Trophoblast cell (in vitro differentiated cells and primary cell): Measurements from ENCODE around the gene RBPJ.
"Not testable (repeated sequence)": the region's sequence is repeated elsewhere in the genome, so short reads cannot be mapped to it uniquely, and the experiment has no call there.

ENCODE experiments used
- DNase-seq, 2 donors: peaks; one replicate each; pipeline ENCODE4 v3.0.0-alpha.2; 2016
- H2AFZ ChIP-seq: 2 replicates; pipeline ENCODE4 v1.6.1; 2013; ENCODE audit warnings: low read length, moderate library complexity, mild to moderate bottlenecking; ENCODE audit not compliant: insufficient read depth, poor library complexity
- H2AK5ac ChIP-seq: 2 replicates; pipeline ENCODE4 v1.6.1; 2013; ENCODE audit warnings: mild to moderate bottlenecking, low read length
- H2BK120ac ChIP-seq: 2 replicates; pipeline ENCODE4 v1.6.1; 2013; ENCODE audit warnings: low read length, mild to moderate bottlenecking, moderate library complexity; ENCODE audit not compliant: insufficient read depth, poor library complexity
- H2BK12ac ChIP-seq: 2 replicates; pipeline ENCODE4 v1.6.1; 2013; ENCODE audit warnings: mild to moderate bottlenecking, low read length, moderate library complexity
- H2BK5ac ChIP-seq: 2 replicates; pipeline ENCODE4 v1.6.1; 2013; ENCODE audit warnings: low read length, low read depth, moderate library complexity, mild to moderate bottlenecking; ENCODE audit not compliant: poor library complexity
- H3K14ac ChIP-seq: 2 replicates; pipeline ENCODE4 v1.6.1; 2013; ENCODE audit warnings: mild to moderate bottlenecking, low read length
- H3K18ac ChIP-seq: 2 replicates; pipeline ENCODE4 v1.6.1; 2013; ENCODE audit warnings: mild to moderate bottlenecking, low read length
- H3K23ac ChIP-seq: 2 replicates; pipeline ENCODE4 v1.6.1; 2013; ENCODE audit warnings: low read length
- H3K27ac ChIP-seq: 2 replicates; pipeline ENCODE4 v1.5.1; 2013; ENCODE audit warnings: low read depth, mild to moderate bottlenecking, inconsistent platforms, low read length, moderate library complexity
- H3K27me3 ChIP-seq: 2 replicates; pipeline ENCODE4 v1.6.1; 2013; ENCODE audit warnings: inconsistent platforms, mild to moderate bottlenecking, low read length, moderate library complexity; ENCODE audit not compliant: insufficient read depth
- H3K36me3 ChIP-seq, 2 experiments: 1 replicate in 1 of 2; 2 replicates in 1 of 2; pipeline ENCODE4 v1.6.1; 2013; ENCODE audit warnings: low read length in 2 of 2, mild to moderate bottlenecking in 2 of 2, moderate library complexity in 1 of 2; ENCODE audit not compliant: insufficient read depth in 2 of 2, control insufficient read depth in 1 of 2
- H3K4ac ChIP-seq: 2 replicates; pipeline ENCODE4 v1.6.1; 2013; ENCODE audit warnings: low read depth, mild to moderate bottlenecking, low read length, moderate library complexity
- H3K4me1 ChIP-seq, 2 experiments: 1 replicate in 1 of 2; 2 replicates in 1 of 2; pipeline ENCODE4 v1.6.1; 2013; ENCODE audit warnings: low read length in 2 of 2, mild to moderate bottlenecking in 2 of 2, moderate library complexity in 1 of 2; ENCODE audit not compliant: insufficient read depth in 2 of 2, control insufficient read depth in 1 of 2
- H3K4me2 ChIP-seq: 2 replicates; pipeline ENCODE4 v1.6.1; 2013; ENCODE audit warnings: inconsistent platforms, mild to moderate bottlenecking, low read length, moderate library complexity
- H3K4me3 ChIP-seq: 2 replicates; pipeline ENCODE4 v1.5.1; 2013; ENCODE audit warnings: mild to moderate bottlenecking, low read depth, low read length, inconsistent platforms
- H3K79me1 ChIP-seq: one replicate; pipeline ENCODE4 v1.6.1; 2013; ENCODE audit warnings: low read length
- H3K79me2 ChIP-seq: 2 replicates; pipeline ENCODE4 v1.6.1; 2013; ENCODE audit warnings: low read length, mild to moderate bottlenecking; ENCODE audit not compliant: control insufficient read depth, insufficient read depth, poor library complexity
- H3K9ac ChIP-seq: 2 replicates; pipeline ENCODE4 v1.6.1; 2013; ENCODE audit warnings: mild to moderate bottlenecking, low read length
- H3K9me3 ChIP-seq: 2 replicates; pipeline ENCODE4 v1.6.1; 2013; ENCODE audit warnings: low read depth, mild to moderate bottlenecking, control low read depth, inconsistent platforms, low read length; ENCODE audit not compliant: insufficient read depth
- H4K12ac ChIP-seq: 2 replicates; pipeline ENCODE4 v1.6.1; 2013; ENCODE audit warnings: low read depth, mild to moderate bottlenecking, low read length, moderate library complexity
- H4K8ac ChIP-seq: 2 replicates; pipeline ENCODE4 v1.6.1; 2013; ENCODE audit warnings: low read depth, mild to moderate bottlenecking, low read length, moderate library complexity
- H4K91ac ChIP-seq: one replicate; pipeline ENCODE4 v1.6.1; 2013; ENCODE audit warnings: low read depth, mild to moderate bottlenecking, low read length, moderate library complexity
- WGBS: extraction: QIAGEN DNeasy Blood & Tissue Kit; methylation state at CpG from one replicate; pipeline ENCODE4 v1.1.7; 2013; ENCODE audit warnings: missing lambda C conversion rate; ENCODE audit not compliant: insufficient read length, insufficient coverage; ENCODE audit errors: extremely low coverage; 5-methylcytosine and 5-hydroxymethylcytosine counted together

Gene RBPJ

GRCh38 chr4:26355392-26356052 lies 34.7 kb downstream of the RBPJ start:
- Histone ChIP-seq H3K79me1 (no peaks in the 10 kb centered on the region), H3K9me3 (no peaks in the 10 kb centered on the region), H2AFZ (no peak overlapping the region), H3K27ac (no peak overlapping the region), H2BK120ac (no peak overlapping the region), H4K8ac (no peak overlapping the region), H3K14ac (no peak overlapping the region), H3K36me3 (no peaks in the 10 kb centered on the region), H3K18ac (no peak overlapping the region), H2BK5ac (no peak overlapping the region), H3K4me1 (peaks cover 0 to 2% of the 10 kb centered on the region in 2 experiments), H4K12ac (no peak overlapping the region), H3K4me2 (no peak overlapping the region), H2BK12ac (no peak overlapping the region), H4K91ac (no peak overlapping the region), H3K23ac (no peak overlapping the region), H3K4ac (peak overlapping the region; percentile 57), H3K79me2 (peaks cover 8% of the 10 kb centered on the region), H3K9ac (no peak overlapping the region), H3K4me3 (no peak overlapping the region), H2AK5ac (no peak overlapping the region), H3K27me3 (no peaks in the 10 kb centered on the region)
- WGBS: no CpG with 5 or more reads among the region's 1 CpG
- DNase-seq: no peak

- H3K23ac ChIP-seq: no peak overlapping the region
- H3K9me3 ChIP-seq: no peaks in the 10 kb centered on the region
- no peak overlapping the region for H2AK5ac ChIP-seq
- no peak overlapping the region for H3K18ac ChIP-seq
- H4K8ac ChIP-seq: no peak overlapping the region
- no peak overlapping the region for H3K4me2 ChIP-seq
- H2BK12ac ChIP-seq: no peak overlapping the region
- H3K36me3 ChIP-seq: no peaks in the 10 kb centered on the region
- H3K79me1 ChIP-seq: no peaks in the 10 kb centered on the region
- no peak overlapping the region for H2AFZ ChIP-seq
- no peak overlapping the region for H3K4me3 ChIP-seq
- DNase-seq: no peak
- peaks cover 0 to 2% of the 10 kb centered on the region in 2 experiments for H3K4me1 ChIP-seq
- no peak overlapping the region for H2BK5ac ChIP-seq
- H2BK120ac ChIP-seq: no peak overlapping the region
- H3K9ac ChIP-seq: no peak overlapping the region
- no peaks in the 10 kb centered on the region for H3K27me3 ChIP-seq
- H3K4ac ChIP-seq: peak overlapping the region; percentile 80
- H4K91ac ChIP-seq: no peak overlapping the region
- peaks cover 9% of the 10 kb centered on the region for H3K79me2 ChIP-seq
- H3K14ac ChIP-seq: no peak overlapping the region
- no peak overlapping the region for H4K12ac ChIP-seq
- H3K27ac ChIP-seq: no peak overlapping the region
- WGBS: no CpG with 5 or more reads among the region's 2 CpGs
Observed at GRCh38 chr4:26356081-26356501, 35.3 kb downstream of the RBPJ start.

- H4K91ac ChIP-seq, H3K9ac ChIP-seq, H2BK5ac ChIP-seq, H2AFZ ChIP-seq, H3K23ac ChIP-seq, H3K79me2 ChIP-seq, H3K4me1 ChIP-seq, H2AK5ac ChIP-seq, H3K9me3 ChIP-seq, H3K27ac ChIP-seq, H2BK120ac ChIP-seq, H3K4me2 ChIP-seq, DNase-seq, H3K36me3 ChIP-seq, H2BK12ac ChIP-seq, H3K4me3 ChIP-seq, H4K8ac ChIP-seq, H3K27me3 ChIP-seq, H3K79me1 ChIP-seq, H3K18ac ChIP-seq, H4K12ac ChIP-seq, H3K14ac ChIP-seq: not testable (repeated sequence)
- peak overlapping the region; percentile 89 for H3K4ac ChIP-seq
- WGBS: no CpG with 5 or more reads among the region's 32 CpGs
Observed at GRCh38 chr4:26359521-26359920, 38.7 kb downstream of the RBPJ start.

GRCh38 chr4:26360273-26360672 lies 39.5 kb downstream of the RBPJ start:
- Histone ChIP-seq H2BK12ac (no peak overlapping the region), H3K27ac (no peak overlapping the region), H4K12ac (no peak overlapping the region), H3K4ac (no peak overlapping the region), H2BK120ac (no peak overlapping the region), H2AFZ (no peak overlapping the region), H2AK5ac (no peak overlapping the region), H3K9ac (no peak overlapping the region), H3K18ac (no peak overlapping the region), H3K36me3 (no peaks in the 10 kb centered on the region), H3K4me3 (no peak overlapping the region), H3K4me1 (peaks cover 0 to 2% of the 10 kb centered on the region in 2 experiments), H3K4me2 (no peak overlapping the region), H3K79me1 (no peaks in the 10 kb centered on the region), H3K9me3 (no peaks in the 10 kb centered on the region), H4K8ac (no peak overlapping the region), H3K79me2 (peaks cover 4% of the 10 kb centered on the region), H3K23ac (no peak overlapping the region), H2BK5ac (no peak overlapping the region), H3K27me3 (no peaks in the 10 kb centered on the region), H3K14ac (no peak overlapping the region), H4K91ac (no peak overlapping the region)
- no peak for DNase-seq
- WGBS: no CpG with 5 or more reads among the region's 4 CpGs
